MM.1S (cell line): Measurements from ENCODE around the gene PPP1R9A.

Experiments used
- EZH2 ChIP-seq: fragments of 300-600 bp; sonication (generic); optimal IDR thresholded peaks from 2 replicates; pipeline ENCODE3; 2017; ENCODE audit warnings: low read depth, mild to moderate bottlenecking, antibody characterized with exemption, low read length, mixed read lengths
- EZH2phosphoT487 ChIP-seq: fragments of 300-600 bp; sonication (generic); IDR thresholded peaks from 2 replicates; pipeline ENCODE4 v1.6.1; 2018; ENCODE audit warnings: antibody characterized with exemption, low read length
- TF ChIP-seq, protein P1 (sequence below): fragments of 300-600 bp; sonication (generic); IDR thresholded peaks from 2 replicates; pipeline ENCODE4 v1.5.1; 2016; ENCODE audit warnings: antibody characterized with exemption, low read length, mixed read lengths

DNA sequence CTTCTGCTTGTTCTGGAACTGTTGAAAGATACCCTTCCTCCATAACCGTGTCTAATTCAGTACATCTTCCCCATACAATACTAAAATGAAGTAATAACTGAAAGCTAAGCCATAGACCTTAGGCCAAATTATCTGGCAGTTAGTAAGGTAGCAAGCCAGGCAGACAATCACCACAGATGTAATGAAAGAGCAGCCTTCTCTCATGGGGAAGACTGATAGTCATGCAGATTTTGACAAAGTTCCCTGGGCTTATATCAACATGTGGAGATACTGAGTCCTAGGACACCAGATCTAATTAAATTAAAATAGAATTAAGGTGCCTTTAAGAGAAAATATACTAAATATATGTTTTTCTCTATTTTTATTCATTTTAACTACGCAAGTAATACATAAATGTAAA is 355.5 kb downstream of the PPP1R9A start:
- TF ChIP-seq, protein P1, sequence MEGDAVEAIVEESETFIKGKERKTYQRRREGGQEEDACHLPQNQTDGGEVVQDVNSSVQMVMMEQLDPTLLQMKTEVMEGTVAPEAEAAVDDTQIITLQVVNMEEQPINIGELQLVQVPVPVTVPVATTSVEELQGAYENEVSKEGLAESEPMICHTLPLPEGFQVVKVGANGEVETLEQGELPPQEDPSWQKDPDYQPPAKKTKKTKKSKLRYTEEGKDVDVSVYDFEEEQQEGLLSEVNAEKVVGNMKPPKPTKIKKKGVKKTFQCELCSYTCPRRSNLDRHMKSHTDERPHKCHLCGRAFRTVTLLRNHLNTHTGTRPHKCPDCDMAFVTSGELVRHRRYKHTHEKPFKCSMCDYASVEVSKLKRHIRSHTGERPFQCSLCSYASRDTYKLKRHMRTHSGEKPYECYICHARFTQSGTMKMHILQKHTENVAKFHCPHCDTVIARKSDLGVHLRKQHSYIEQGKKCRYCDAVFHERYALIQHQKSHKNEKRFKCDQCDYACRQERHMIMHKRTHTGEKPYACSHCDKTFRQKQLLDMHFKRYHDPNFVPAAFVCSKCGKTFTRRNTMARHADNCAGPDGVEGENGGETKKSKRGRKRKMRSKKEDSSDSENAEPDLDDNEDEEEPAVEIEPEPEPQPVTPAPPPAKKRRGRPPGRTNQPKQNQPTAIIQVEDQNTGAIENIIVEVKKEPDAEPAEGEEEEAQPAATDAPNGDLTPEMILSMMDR: no peak
- TF ChIP-seq EZH2: no peak
- TF ChIP-seq EZH2phosphoT487: no peak
